ENCODE data around the gene ARFGEF3. TPM values are rescaled to one million over a fixed set of nuclear protein-coding genes. Genes with fewer than 3 reads are reported as not detected.

ARFGEF3 gene
- total and polyA plus RNA-seq, 10 of the 15 experiments (the other 5 are each of a cell fraction or from before 2014, with no cell fraction given) = under 0.01 to 0.08 (median 0.02) TPM; not detected in 1

DNA sequence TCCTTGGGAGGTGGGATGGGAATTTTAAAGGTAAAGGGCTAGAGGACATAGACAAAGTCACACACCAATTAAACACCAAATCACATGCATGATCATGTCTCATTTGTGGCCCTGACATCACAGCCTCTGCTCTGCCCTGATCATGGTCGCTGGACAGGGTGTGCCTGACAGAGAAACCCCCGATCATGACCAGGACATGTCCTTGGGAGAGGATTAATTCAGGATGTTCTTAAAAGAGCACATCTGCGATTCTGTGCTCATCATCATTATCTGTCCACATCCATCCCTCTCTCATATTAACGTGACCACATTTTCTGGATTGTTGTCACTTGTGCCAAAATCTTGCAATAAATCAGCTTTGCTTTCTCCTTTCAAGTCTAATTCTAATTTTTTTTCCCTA lies 64.2 kb downstream of the ARFGEF3 start:
- BruUV-seq (replicated peaks) = no TSS peak
- WGBS (ENCODE audit: insufficient coverage, insufficient replicate concordance, low lambda C conversion rate, missing lambda C conversion rate) = 6% methylated on average over 4 of the region's 4 CpGs
- in situ Hi-C loops (cut with MboI) (no loop called here), intact Hi-C loops (cut with micrococcal nuclease; ENCODE audit: unreplicated experiment) (no loop called here)
- Histone ChIP-seq H3K9me3 (replicated peaks; ENCODE audit: control insufficient read depth, insufficient read depth, low read length) (no peaks in the 10 kb centered on the region), H2AFZ (ENCODE audit: control insufficient read depth, low read depth, low read length) (no peak overlapping the region), H3K79me2 (ENCODE audit: control insufficient read depth, insufficient read depth, low read length) (no peaks in the 10 kb centered on the region), H3K36me3 (ENCODE audit: control insufficient read depth in 2 of 2, insufficient read depth in 2 of 2, low read length in 1 of 2) (no peaks in the 10 kb centered on the region), H3K4me3 (no peak overlapping the region), H3K4me2 (ENCODE audit: control insufficient read depth, insufficient read depth) (no peak overlapping the region), H3K27me3 (replicated peaks in 1 of 2; ENCODE audit: control insufficient read depth in 2 of 2, insufficient read depth in 2 of 2, low read length in 1 of 2) (no peaks in the 10 kb centered on the region; a peak in 1 of 4 replicates), H3K9ac (ENCODE audit: control insufficient read depth, insufficient read depth, low read length) (no peak overlapping the region), H3K4me1 (ENCODE audit: control insufficient read depth, insufficient read depth, low read length) (no peaks in the 10 kb centered on the region), H4K20me1 (ENCODE audit: control insufficient read depth, insufficient read depth) (no peaks in the 10 kb centered on the region), H3K27ac (ENCODE audit: control insufficient read depth, insufficient read depth) (no peak overlapping the region)
- no peak for FAIRE-seq
- ChIA-PET SMC1A (ENCODE audit: uncharacterized antibody, unreplicated experiment) (interaction anchor here (1.0 kb wide), 1 partner anchor 37 kb away, joined by 3 read pairs; no protein-coding TSS in a partner anchor), CTCF (no interaction called here), POLR2A (interaction anchor here (0.6 kb wide), 1 partner anchor 177 kb away, joined by 4 read pairs; no protein-coding TSS in a partner anchor), RAD21 (ENCODE audit: unreplicated experiment) (no interaction called here)
- TF ChIP-seq MXI1 (IDR thresholded peaks at IDR 0.05; ENCODE audit: low read depth, low read length) (no peak), KAT2A (conservative IDR thresholded peaks at IDR 0.05; ENCODE audit: control insufficient read depth, low read depth, low read length) (no peak)
- ATAC-seq = no peak
- no peak for DNase-seq (ENCODE audit: low read depth, low spot score)

DNA sequence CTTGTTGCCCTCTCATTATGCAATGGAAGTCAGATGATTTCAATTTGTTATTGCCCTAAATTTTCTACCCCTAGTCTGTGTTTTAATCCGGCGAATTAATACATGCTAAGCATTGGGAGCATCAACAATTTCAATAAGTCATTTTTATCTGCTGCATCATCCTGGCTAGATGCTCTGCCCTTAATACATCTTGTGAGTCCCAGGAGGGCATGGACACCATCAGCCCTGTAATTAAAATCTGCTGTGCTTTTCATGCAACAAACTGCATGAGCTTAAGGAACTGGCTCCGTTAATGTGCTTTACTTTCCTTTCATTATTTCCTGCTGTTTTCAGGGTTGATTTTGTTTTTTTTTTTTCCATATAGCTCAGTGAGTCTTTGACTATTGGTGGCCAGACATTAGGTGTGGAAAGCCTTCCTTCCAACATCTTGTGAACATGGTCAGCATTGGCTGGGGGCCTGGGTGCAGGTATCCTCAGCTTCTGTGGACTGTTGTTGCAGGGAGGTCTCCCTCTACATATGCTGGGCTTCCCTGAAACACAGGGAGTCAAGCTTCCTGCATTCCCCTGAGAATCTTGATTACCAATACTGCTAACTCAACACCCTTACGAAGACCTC lies 65.1 kb downstream of the ARFGEF3 start:
- H3K79me2 ChIP-seq (ENCODE audit: control insufficient read depth, insufficient read depth, low read length) = no peaks in the 10 kb centered on the region
- intact Hi-C loops (cut with micrococcal nuclease; ENCODE audit: unreplicated experiment) = no loop called here
- CTCF ChIA-PET = interaction anchor here (1.0 kb wide), 1 partner anchor 15 kb away, joined by 3 read pairs; no protein-coding TSS in a partner anchor
- no peak for FAIRE-seq
- in situ Hi-C loops (cut with MboI) = no loop called here
- ATAC-seq = no peak
- BruUV-seq (replicated peaks) = no TSS peak
- RAD21 ChIA-PET (ENCODE audit: unreplicated experiment) = no interaction called here
- H3K9ac ChIP-seq (ENCODE audit: control insufficient read depth, insufficient read depth, low read length) = no peak overlapping the region
- no peaks in the 10 kb centered on the region; a peak in 1 of 4 replicates for H3K27me3 ChIP-seq (replicated peaks in 1 of 2; ENCODE audit: control insufficient read depth in 2 of 2, insufficient read depth in 2 of 2, low read length in 1 of 2)
- WGBS (ENCODE audit: insufficient coverage, insufficient replicate concordance, low lambda C conversion rate, missing lambda C conversion rate) = 48% methylated on average over 4 of the region's 4 CpGs
- 0 out of 2 replicates have a peak, but pooled peaks cover 2% of the 10 kb centered on the region for H3K4me1 ChIP-seq (ENCODE audit: control insufficient read depth, insufficient read depth, low read length)
- H3K4me2 ChIP-seq (ENCODE audit: control insufficient read depth, insufficient read depth) = no peak overlapping the region
- H3K36me3 ChIP-seq (ENCODE audit: control insufficient read depth in 2 of 2, insufficient read depth in 2 of 2, low read length in 1 of 2) = no peaks in the 10 kb centered on the region
- H2AFZ ChIP-seq (ENCODE audit: control insufficient read depth, low read depth, low read length) = no peak overlapping the region
- H4K20me1 ChIP-seq (ENCODE audit: control insufficient read depth, insufficient read depth) = no peaks in the 10 kb centered on the region
- no peak overlapping the region for H3K27ac ChIP-seq (ENCODE audit: control insufficient read depth, insufficient read depth)
- no peak overlapping the region for H3K4me3 ChIP-seq
- no peaks in the 10 kb centered on the region for H3K9me3 ChIP-seq (replicated peaks; ENCODE audit: control insufficient read depth, insufficient read depth, low read length)
- no peak for DNase-seq (ENCODE audit: low read depth, low spot score)
- POLR2A ChIA-PET = no interaction called here
- SMC1A ChIA-PET (ENCODE audit: uncharacterized antibody, unreplicated experiment) = interaction anchor here (0.6 to 1.0 kb wide), 2 partner anchors 38 to 365 kb away, joined by 3 to 4 read pairs; no protein-coding TSS in a partner anchor
- TF ChIP-seq, protein P1, sequence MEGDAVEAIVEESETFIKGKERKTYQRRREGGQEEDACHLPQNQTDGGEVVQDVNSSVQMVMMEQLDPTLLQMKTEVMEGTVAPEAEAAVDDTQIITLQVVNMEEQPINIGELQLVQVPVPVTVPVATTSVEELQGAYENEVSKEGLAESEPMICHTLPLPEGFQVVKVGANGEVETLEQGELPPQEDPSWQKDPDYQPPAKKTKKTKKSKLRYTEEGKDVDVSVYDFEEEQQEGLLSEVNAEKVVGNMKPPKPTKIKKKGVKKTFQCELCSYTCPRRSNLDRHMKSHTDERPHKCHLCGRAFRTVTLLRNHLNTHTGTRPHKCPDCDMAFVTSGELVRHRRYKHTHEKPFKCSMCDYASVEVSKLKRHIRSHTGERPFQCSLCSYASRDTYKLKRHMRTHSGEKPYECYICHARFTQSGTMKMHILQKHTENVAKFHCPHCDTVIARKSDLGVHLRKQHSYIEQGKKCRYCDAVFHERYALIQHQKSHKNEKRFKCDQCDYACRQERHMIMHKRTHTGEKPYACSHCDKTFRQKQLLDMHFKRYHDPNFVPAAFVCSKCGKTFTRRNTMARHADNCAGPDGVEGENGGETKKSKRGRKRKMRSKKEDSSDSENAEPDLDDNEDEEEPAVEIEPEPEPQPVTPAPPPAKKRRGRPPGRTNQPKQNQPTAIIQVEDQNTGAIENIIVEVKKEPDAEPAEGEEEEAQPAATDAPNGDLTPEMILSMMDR (IDR thresholded peaks at IDR 0.05 in 2 of 3, conservative IDR thresholded peaks at IDR 0.05 in 1 of 3; ENCODE audit: control insufficient read depth in 2 of 3, extremely low read depth in 1 of 3, insufficient read depth in 1 of 3, low read depth in 3 of 3, low read length in 3 of 3) = no peak
- TF ChIP-seq NFIC (IDR thresholded peaks at IDR 0.05; ENCODE audit: low read depth, low read length) = no peak
- no peak for TF ChIP-seq YY1 (IDR thresholded peaks at IDR 0.05; ENCODE audit: low read depth, low read length)
- TF ChIP-seq, protein P2, sequence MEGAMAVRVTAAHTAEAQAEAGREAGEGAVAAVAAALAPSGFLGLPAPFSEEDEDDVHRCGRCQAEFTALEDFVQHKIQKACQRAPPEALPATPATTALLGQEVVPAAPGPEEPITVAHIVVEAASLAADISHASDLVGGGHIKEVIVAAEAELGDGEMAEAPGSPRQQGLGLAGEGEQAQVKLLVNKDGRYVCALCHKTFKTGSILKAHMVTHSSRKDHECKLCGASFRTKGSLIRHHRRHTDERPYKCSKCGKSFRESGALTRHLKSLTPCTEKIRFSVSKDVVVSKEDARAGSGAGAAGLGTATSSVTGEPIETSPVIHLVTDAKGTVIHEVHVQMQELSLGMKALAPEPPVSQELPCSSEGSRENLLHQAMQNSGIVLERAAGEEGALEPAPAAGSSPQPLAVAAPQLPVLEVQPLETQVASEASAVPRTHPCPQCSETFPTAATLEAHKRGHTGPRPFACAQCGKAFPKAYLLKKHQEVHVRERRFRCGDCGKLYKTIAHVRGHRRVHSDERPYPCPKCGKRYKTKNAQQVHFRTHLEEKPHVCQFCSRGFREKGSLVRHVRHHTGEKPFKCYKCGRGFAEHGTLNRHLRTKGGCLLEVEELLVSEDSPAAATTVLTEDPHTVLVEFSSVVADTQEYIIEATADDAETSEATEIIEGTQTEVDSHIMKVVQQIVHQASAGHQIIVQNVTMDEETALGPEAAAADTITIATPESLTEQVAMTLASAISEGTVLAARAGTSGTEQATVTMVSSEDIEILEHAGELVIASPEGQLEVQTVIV (IDR thresholded peaks at IDR 0.05; ENCODE audit: borderline replicate concordance, partially characterized antibody) = no peak

Measured in GM12878 (cell line).